NCI-H1694 treated with DMSO at 0.1 percent for 48 hours (cell line): ENCODE data around the gene FARP1.

Experiments
- DNase-seq: peaks from one replicate; lab custom pipeline; 2025; lab: John Stamatoyannopoulos, UW

The FARP1 gene

GRCh38 chr13:98133946-98134345 lies 8.9 kb upstream of the FARP1 start:
- no peak for DNase-seq

- DNase-seq: no peak
Measured at GRCh38 chr13:98134901-98135300, 8.0 kb upstream of the FARP1 start.

- DNase-seq: no peak
Measured at GRCh38 chr13:98141091-98141490, 1.8 kb upstream of the FARP1 start.

- no peak for DNase-seq
Measured at GRCh38 chr13:98141509-98142379, 1.1 kb upstream of the FARP1 start.

GRCh38 chr13:98143157-98143553 lies 261 bp downstream of the FARP1 start:
- DNase-seq: no peak

GRCh38 chr13:98143601-98144026 lies 720 bp downstream of the FARP1 start:
- no peak for DNase-seq

- DNase-seq: no peak
Measured at GRCh38 chr13:98144027-98144741, 1.3 kb downstream of the FARP1 start.

GRCh38 chr13:98144801-98145350 lies 2.0 kb downstream of the FARP1 start:
- no peak for DNase-seq

GRCh38 chr13:98147521-98147920 lies 4.6 kb downstream of the FARP1 start:
- DNase-seq: no peak

GRCh38 chr13:98150832-98151479 lies 8.1 kb downstream of the FARP1 start:
- no peak for DNase-seq

- DNase-seq: no peak
Measured at GRCh38 chr13:98155475-98156109, 12.7 kb downstream of the FARP1 start.

- no peak for DNase-seq
Measured at GRCh38 chr13:98156259-98156658, 13.4 kb downstream of the FARP1 start.

GRCh38 chr13:98157188-98157587 lies 14.3 kb downstream of the FARP1 start:
- no peak for DNase-seq

GRCh38 chr13:98157609-98158008 lies 14.7 kb downstream of the FARP1 start:
- DNase-seq: no peak

- DNase-seq: no peak
Measured at GRCh38 chr13:98158172-98158899, 15.4 kb downstream of the FARP1 start.

- DNase-seq: no peak
Measured at GRCh38 chr13:98162935-98163334, 20.0 kb downstream of the FARP1 start.

GRCh38 chr13:98169331-98169730 lies 26.4 kb downstream of the FARP1 start:
- no peak for DNase-seq

GRCh38 chr13:98171900-98172589 lies 29.2 kb downstream of the FARP1 start:
- no peak for DNase-seq

GRCh38 chr13:98172590-98173422 lies 29.9 kb downstream of the FARP1 start:
- no peak for DNase-seq
